ENCODE data around the gene TRIM71. TPM values are rescaled to one million over a fixed set of nuclear protein-coding genes. Genes with fewer than 3 reads are reported as not detected.

The TRIM71 gene
- total RNA-seq, 1 experiment from 2014 or later, result 274 TPM

DNA sequence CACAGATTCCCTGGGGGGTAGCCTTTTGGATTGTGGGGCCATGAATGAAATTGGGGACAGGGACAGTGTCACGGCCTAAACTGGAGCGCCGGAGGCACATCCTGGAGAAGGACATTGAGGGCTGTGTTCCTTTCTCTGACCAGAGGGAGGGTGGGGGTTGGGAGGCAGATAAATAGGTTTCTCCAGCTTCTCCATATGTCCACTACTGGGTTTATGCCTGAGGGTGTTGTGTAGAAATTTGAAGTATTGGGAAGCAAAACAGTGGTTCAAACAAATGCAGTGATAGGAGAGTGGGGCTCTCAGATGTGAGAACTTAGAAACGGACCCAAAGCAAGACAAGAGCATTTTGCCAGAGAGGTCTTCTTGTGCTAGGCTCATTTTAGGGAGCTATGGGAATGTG is 34.3 kb downstream of the TRIM71 start (continued):
- no peak for TF ChIP-seq GTF2I (CRISPR knock-in tag; conservative IDR thresholded peaks at IDR 0.05)
- TF ChIP-seq, protein P1, sequence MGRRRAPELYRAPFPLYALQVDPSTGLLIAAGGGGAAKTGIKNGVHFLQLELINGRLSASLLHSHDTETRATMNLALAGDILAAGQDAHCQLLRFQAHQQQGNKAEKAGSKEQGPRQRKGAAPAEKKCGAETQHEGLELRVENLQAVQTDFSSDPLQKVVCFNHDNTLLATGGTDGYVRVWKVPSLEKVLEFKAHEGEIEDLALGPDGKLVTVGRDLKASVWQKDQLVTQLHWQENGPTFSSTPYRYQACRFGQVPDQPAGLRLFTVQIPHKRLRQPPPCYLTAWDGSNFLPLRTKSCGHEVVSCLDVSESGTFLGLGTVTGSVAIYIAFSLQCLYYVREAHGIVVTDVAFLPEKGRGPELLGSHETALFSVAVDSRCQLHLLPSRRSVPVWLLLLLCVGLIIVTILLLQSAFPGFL (CRISPR knock-in tag; IDR thresholded peaks at IDR 0.05; ENCODE audit: borderline replicate concordance), result no peak
- TF ChIP-seq, protein P2, sequence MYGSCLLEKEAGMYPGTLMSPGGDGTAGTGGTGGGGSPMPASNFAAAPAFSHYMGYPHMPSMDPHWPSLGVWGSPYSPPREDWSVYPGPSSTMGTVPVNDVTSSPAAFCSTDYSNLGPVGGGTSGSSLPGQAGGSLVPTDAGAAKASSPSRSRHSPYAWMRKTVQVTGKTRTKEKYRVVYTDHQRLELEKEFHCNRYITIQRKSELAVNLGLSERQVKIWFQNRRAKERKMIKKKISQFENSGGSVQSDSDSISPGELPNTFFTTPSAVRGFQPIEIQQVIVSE (CRISPR knock-in tag; IDR thresholded peaks at IDR 0.05; ENCODE audit: borderline replicate concordance), result no peak
- TF ChIP-seq, protein P3, sequence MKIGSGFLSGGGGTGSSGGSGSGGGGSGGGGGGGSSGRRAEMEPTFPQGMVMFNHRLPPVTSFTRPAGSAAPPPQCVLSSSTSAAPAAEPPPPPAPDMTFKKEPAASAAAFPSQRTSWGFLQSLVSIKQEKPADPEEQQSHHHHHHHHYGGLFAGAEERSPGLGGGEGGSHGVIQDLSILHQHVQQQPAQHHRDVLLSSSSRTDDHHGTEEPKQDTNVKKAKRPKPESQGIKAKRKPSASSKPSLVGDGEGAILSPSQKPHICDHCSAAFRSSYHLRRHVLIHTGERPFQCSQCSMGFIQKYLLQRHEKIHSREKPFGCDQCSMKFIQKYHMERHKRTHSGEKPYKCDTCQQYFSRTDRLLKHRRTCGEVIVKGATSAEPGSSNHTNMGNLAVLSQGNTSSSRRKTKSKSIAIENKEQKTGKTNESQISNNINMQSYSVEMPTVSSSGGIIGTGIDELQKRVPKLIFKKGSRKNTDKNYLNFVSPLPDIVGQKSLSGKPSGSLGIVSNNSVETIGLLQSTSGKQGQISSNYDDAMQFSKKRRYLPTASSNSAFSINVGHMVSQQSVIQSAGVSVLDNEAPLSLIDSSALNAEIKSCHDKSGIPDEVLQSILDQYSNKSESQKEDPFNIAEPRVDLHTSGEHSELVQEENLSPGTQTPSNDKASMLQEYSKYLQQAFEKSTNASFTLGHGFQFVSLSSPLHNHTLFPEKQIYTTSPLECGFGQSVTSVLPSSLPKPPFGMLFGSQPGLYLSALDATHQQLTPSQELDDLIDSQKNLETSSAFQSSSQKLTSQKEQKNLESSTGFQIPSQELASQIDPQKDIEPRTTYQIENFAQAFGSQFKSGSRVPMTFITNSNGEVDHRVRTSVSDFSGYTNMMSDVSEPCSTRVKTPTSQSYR (CRISPR knock-in tag; IDR thresholded peaks at IDR 0.05), result no peak

DNA sequence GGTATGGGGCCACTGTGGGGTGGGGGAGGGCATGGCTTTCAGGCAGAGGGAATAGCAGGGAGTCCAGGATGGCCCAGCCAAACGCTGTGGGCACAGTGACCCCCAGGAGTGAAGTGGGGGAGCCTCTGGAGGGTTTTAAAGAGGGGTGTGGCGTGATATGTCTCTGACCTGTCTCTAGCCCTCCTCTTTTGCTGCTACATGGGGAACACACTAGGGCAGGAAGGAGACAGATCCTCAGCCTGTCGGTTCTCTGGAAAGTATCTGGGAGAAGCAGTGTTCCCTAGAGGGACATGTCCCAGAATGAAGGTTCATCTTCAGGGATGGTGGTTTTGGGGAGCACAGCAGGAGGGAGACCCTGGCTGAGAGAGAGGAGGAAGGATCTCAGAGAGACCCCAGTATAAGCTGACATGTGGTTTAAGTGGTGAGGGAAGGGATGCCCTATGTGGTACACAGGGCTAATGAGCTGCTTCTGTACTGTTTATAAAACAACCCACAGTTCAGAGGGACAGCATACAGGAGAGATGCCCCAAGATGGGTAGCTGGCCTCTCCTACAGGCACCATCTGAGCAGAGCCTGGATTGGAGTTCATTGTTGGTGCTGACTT is 37.7 kb downstream of the TRIM71 start:
- no peaks in the 10 kb centered on the region for H3K27me3 Mint-ChIP-seq (ENCODE audit: low read depth)
- TF ChIP-seq, protein P4, sequence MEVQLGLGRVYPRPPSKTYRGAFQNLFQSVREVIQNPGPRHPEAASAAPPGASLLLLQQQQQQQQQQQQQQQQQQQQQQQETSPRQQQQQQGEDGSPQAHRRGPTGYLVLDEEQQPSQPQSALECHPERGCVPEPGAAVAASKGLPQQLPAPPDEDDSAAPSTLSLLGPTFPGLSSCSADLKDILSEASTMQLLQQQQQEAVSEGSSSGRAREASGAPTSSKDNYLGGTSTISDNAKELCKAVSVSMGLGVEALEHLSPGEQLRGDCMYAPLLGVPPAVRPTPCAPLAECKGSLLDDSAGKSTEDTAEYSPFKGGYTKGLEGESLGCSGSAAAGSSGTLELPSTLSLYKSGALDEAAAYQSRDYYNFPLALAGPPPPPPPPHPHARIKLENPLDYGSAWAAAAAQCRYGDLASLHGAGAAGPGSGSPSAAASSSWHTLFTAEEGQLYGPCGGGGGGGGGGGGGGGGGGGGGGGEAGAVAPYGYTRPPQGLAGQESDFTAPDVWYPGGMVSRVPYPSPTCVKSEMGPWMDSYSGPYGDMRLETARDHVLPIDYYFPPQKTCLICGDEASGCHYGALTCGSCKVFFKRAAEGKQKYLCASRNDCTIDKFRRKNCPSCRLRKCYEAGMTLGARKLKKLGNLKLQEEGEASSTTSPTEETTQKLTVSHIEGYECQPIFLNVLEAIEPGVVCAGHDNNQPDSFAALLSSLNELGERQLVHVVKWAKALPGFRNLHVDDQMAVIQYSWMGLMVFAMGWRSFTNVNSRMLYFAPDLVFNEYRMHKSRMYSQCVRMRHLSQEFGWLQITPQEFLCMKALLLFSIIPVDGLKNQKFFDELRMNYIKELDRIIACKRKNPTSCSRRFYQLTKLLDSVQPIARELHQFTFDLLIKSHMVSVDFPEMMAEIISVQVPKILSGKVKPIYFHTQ (CRISPR knock-in tag; IDR thresholded peaks at IDR 0.05), result 0 out of 2 replicates have a peak, but pooled peaks have one; percentile 6
- TF ChIP-seq ZNF416 (CRISPR knock-in tag; IDR thresholded peaks at IDR 0.05), result no peak
- DNase-seq (ENCODE audit: low spot score) (no peak), ATAC-seq (peak; percentile 7; the same call in 1 of the 2 replicates)
- ChIA-PET POLR2A (interaction anchor here (1.0 kb wide), 1 partner anchor 12 kb away, joined by 4 read pairs; no protein-coding TSS in a partner anchor), CTCF (interaction anchor here (0.5 kb wide), 1 partner anchor 129 kb away, joined by 3 read pairs; no protein-coding TSS in a partner anchor)
- H3K27ac Mint-ChIP-seq, result peak overlapping the region; percentile 23; the same call in 1 of the 2 replicates
- H3K4me1 Mint-ChIP-seq, result peaks cover 93% of the 10 kb centered on the region
- no peaks in the 10 kb centered on the region for H3K9me3 Mint-ChIP-seq
- H3K36me3 Mint-ChIP-seq, result peaks cover 7% of the 10 kb centered on the region
- H3K4me3 Mint-ChIP-seq, result no peak overlapping the region

DNA sequence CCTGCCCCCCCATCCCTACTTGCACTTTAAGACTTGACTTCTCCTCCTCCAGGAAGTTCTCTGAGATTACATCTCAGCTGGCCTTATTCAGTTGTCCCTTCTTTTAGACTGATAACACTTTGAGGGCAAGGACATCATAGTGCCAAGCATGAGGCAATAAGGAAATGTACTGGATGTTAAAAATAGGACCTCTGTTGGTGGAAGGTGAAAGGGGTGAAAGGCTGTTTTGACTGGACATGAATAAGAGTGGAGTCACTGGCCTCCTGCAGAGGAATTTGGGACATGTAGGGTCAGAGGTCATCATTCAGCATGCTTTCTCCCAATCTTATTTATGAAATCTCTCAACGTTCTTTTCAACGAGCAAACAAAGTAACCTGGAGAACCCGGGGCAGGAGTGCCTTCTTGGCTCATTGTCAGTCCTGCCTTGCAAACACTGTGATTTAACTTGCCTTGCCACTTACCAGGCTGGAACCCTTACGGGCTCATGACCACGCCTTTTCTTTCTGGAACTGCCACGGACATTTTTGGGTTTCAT is 38.6 kb downstream of the TRIM71 start:
- Mint-ChIP-seq H3K9me3 (no peaks in the 10 kb centered on the region), H3K4me1 (peaks cover 90% of the 10 kb centered on the region), H3K27ac (peak overlapping the region; percentile 88), H3K36me3 (peaks cover 7% of the 10 kb centered on the region), H3K4me3 (no peak overlapping the region), H3K27me3 (ENCODE audit: low read depth) (no peaks in the 10 kb centered on the region)
- ATAC-seq (no peak), DNase-seq (ENCODE audit: low spot score) (no peak)
- no peak for TF ChIP-seq SP1 (CRISPR knock-in tag; conservative IDR thresholded peaks at IDR 0.05)
- ChIA-PET POLR2A (interaction anchor here (1.0 kb wide), 1 partner anchor 13 kb away, joined by 4 read pairs; no protein-coding TSS in a partner anchor), CTCF (interaction anchor here (1.0 to 1.1 kb wide), 2 partner anchors 12 to 45 kb away, joined by 3 to 5 read pairs; no protein-coding TSS in a partner anchor)

DNA sequence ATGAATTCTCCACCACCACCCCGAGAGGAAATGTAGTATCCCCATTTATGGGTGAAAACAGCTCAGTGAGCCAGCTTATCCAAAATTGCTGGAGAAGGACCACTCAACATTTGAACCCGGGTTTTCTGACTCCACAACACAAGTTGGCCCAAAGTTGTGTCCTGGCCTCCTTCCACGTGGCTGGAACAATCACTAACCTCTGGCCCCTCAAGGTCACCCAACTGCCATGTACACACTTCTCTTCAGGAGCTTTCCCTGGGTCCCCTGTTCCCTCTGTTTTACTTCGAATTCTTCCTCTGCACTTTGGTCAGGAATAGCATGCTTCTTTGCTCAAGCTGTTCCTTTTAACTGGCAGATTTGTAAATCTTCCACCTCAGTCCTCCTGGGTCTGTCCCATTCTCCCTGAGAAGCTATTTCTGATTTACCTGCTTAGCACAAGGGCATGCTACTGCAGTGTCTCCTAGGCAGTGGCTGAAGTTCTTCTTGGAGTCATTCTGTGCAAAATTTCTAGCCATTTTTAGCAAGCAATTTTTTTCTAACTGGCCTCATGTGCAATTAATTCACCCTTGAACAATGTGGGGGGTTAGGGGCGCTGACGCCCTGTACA is 39.2 kb downstream of the TRIM71 start:
- Mint-ChIP-seq H3K27ac (peak overlapping the region; percentile 88), H3K27me3 (ENCODE audit: low read depth) (no peaks in the 10 kb centered on the region), H3K9me3 (no peaks in the 10 kb centered on the region), H3K4me3 (no peak overlapping the region), H3K4me1 (peaks cover 90% of the 10 kb centered on the region), H3K36me3 (peaks cover 7% of the 10 kb centered on the region)
- ATAC-seq (no peak), DNase-seq (ENCODE audit: low spot score) (no peak)
- TF ChIP-seq FOXP1 (CRISPR knock-in tag; IDR thresholded peaks at IDR 0.05; ENCODE audit: borderline replicate concordance), result no peak
- TF ChIP-seq, protein P5, sequence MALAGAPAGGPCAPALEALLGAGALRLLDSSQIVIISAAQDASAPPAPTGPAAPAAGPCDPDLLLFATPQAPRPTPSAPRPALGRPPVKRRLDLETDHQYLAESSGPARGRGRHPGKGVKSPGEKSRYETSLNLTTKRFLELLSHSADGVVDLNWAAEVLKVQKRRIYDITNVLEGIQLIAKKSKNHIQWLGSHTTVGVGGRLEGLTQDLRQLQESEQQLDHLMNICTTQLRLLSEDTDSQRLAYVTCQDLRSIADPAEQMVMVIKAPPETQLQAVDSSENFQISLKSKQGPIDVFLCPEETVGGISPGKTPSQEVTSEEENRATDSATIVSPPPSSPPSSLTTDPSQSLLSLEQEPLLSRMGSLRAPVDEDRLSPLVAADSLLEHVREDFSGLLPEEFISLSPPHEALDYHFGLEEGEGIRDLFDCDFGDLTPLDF (CRISPR knock-in tag; IDR thresholded peaks at IDR 0.05), result no peak
- TF ChIP-seq, protein P6, sequence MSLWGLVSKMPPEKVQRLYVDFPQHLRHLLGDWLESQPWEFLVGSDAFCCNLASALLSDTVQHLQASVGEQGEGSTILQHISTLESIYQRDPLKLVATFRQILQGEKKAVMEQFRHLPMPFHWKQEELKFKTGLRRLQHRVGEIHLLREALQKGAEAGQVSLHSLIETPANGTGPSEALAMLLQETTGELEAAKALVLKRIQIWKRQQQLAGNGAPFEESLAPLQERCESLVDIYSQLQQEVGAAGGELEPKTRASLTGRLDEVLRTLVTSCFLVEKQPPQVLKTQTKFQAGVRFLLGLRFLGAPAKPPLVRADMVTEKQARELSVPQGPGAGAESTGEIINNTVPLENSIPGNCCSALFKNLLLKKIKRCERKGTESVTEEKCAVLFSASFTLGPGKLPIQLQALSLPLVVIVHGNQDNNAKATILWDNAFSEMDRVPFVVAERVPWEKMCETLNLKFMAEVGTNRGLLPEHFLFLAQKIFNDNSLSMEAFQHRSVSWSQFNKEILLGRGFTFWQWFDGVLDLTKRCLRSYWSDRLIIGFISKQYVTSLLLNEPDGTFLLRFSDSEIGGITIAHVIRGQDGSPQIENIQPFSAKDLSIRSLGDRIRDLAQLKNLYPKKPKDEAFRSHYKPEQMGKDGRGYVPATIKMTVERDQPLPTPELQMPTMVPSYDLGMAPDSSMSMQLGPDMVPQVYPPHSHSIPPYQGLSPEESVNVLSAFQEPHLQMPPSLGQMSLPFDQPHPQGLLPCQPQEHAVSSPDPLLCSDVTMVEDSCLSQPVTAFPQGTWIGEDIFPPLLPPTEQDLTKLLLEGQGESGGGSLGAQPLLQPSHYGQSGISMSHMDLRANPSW (CRISPR knock-in tag; conservative IDR thresholded peaks at IDR 0.05; ENCODE audit: low read depth), result no peak
- CTCF ChIA-PET, result interaction anchor here (1.0 to 1.1 kb wide), 2 partner anchors 13 to 45 kb away, joined by 3 to 5 read pairs; no protein-coding TSS in a partner anchor
- POLR2A ChIA-PET, result interaction anchor here (0.7 to 0.8 kb wide), 2 partner anchors 12 to 13 kb away, joined by 3 read pairs; no protein-coding TSS in a partner anchor
